ENCODE results near the gene GAL.

GAL gene

DNA sequence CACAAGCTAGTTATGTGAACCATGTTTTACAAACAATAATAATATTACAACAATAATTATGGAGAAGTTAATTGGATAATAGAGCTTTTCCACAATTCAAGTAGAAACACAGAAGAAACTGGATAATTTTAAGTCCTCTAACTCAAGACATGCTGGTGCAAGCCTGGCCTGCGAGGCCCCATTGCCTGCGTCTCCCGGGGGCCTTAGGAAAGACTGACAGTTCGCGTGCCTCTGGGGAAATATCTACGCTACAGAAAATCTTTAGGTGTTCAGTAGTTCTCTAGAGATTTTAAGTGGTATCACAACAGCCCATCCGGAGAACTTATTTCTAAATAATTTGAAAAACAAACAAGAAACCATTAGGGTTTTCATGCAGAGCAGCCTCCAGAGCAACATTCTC, 23.2 kb downstream of the GAL start:
- DNase-seq (ENCODE audit: low read depth, low spot score), result no peak

DNA sequence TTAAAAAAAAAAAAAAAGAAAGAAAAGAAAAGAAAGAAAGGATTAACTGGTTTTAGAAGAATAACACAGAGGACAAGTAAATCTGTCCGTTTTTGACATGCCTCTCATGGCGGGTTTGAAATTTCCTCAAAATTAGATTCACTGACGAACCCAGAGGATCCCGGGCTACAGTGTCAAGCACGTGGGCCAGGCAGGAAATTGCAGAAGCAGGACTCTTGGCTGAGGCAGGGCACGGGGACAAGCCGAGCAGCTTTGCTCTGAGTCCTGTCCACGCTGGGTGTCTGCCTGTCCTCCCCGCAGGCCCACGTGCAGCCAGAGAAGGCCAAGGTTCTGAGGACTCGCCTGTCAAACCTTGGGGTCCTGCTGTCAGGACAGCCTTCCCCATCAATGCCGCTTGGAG, 24.7 kb downstream of the GAL start:
- DNase-seq (ENCODE audit: low read depth, low spot score), result no peak

DNA sequence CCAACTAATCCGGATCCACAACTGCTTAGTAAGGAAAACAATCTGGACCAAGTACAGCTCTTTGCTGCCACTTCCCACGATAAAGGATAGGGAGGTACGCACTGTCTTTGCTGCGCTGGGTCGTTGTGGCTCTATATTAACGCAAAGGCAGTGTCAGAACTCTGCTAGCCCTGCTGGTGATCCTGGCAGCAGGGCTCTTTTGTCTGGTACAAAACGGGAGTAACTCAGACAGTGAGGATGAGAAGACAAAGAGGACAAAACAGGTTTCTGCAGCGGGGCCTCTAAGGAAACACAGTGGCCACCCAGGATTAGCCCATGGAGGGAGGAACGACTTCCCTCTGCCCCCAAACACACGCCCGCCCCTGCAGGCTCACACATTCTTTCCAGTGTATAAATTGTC, 26.1 kb downstream of the GAL start:
- DNase-seq (ENCODE audit: low read depth, low spot score), result no peak

DNA sequence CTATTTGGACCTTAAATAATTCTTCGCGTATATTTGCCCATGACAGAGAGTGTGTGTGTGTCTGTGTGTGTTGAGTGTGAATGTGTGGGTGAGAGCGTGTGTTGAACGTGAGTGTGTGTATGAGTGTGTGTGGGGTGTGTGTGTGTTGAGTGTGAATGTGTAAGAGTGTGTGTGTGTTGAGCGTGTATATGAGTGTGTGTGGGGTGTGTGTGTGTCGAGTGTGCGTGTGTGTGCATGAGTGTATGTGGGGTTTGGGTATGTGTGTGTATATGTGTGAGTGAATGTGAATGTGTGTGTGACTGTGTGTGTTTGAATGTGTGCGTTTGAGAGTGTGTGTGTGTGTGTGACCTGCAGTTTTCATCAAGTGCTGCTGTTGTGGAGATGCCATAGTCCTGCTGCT, 26.8 kb downstream of the GAL start:
- no peak for DNase-seq (ENCODE audit: low read depth, low spot score)

DNA sequence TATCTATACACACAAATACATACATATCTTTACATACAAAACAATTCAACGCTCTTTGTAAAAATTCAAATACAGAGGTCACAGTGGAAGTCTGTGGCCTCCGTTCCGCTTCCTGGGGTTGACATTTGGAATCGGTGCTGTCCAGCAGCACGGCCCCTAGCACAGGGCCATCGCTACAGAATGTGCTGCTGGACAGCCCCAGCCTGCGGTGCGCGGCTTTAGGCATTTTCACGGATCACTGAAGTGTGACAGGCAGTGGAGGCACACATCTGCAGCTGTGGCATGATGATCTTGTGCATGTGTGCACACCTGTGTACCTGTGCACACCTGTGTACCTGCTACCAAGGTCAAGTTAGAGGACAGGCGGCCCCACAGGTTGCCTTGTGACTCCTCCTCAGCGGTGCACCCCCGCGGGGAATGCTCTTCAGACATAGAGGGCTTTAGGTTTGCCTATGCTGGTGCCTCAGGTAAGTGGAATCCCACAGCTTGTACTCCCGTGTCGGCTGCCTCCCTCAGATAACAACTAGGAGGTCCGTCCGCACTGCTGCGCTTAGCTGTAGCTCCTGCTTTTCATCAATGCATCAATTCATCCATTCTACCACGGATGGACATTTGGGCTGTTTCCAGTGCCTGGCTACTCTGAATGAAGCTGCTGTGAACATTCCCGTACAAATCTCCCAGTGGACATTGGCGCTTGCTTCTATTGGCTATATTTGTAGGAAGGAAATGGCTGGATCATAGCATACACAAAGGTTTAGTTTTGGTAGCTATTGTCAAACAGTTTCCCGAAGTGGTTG, 29.9 kb downstream of the GAL start:
- no peak for DNase-seq (ENCODE audit: low read depth, low spot score)

DNA sequence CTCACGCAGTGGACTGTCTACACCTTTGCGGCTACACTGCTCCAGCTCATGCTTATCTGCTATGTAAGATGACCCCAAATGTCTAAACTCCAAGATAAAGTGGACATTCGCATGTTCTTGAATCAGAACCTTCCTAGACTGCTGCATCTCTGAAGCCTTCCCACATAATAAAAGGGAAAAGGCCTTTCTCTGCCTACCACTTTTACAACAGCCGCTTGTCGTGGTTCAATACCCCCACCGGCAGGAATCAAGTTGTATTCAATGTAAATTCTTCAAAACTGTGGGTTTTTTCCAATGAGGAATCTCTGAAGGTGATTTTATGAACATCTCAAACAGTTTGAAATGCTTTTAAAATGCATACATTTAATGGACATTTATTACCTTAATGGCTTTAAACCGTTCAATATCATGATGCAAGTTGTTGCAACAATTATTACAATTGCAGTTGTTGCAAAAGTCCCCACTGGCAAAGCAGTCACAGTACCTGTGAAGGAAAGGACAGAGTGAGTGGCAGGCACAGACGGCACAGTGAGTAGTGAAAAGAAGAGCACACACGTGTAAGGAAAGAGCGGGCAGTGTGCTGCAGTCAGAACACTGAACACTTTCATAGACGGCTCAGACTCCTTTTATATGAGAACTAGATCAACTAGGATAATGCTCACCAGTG, 31.2 kb downstream of the GAL start:
- DNase-seq (ENCODE audit: low read depth, low spot score), result no peak

DNA sequence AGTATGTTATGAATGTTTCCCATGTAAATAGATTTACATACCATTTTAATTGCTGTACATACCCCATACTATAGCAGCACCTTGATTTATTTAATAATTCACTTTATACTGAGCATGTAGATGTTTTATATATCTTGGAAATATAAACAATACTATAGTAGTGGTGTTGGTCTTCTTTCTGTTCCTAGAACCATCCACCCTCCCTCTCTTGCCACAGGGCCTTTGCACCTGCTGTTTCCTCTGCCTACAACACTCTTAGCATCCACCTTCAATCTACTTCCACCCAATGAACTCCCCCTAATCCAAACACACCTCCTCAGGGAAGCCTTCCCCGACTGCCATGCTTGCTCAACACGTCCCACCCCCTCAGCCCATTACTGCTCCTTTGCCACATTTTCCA, 36.7 kb downstream of the GAL start:
- DNase-seq (ENCODE audit: low read depth, low spot score), result no peak

DNA sequence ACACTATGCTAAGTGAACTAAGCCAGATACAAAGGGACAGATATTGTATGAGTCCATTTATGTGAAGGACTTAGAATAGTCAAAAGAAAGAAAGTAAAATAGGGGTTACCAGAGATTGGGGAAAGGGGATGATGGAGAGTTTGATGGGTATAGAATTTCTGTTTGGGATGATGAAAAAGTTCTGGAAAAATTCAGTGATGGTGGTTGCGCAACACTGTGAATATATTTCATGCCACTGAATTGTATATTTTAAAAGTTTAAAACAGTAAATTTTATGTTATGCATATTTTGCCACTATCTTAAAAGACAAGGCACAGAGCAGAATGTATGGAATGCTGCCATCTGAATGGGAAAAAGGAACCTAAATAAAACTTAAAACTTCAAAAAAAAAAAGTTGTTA, 37.8 kb downstream of the GAL start:
- no peak for DNase-seq (ENCODE audit: low read depth, low spot score)

DNA sequence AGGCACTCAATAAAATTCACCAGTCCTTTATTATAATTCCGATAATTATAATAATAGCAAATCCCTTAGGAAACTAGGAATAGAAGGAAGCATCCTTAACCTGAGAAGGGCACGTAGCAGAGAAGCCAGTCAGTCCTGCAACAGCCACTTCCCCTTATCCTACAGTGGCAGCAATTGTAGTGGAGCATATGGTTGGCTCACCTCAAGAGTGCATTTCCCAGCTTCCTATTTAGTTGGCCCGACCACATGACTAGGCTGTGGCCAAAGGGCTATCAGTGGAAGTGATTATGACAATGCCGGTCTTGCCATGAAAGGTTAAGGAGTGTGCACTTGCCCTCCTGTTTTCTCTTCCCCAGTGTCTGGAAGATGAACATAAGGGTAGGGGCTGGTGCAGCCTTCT, 39.9 kb downstream of the GAL start:
- DNase-seq (ENCODE audit: low read depth, low spot score), result no peak

DNA sequence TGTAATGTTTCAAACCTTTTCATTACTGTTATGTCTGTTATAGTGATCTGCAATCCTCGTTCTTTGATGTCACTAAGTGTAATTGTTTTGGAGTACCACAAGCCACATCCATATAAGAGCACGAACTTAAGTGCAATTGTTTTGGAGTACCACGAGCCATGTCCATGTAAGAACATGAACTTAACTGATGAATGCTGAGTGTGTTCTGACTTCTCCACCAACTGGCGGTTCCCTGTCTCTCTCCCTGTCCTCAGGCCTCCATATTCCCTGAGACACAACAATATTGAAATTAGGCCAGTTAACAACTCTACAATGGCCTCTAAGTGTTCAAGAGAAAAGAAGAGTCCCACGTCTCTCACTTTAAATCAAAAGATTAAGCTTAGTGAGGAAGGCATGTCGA, 43.4 kb downstream of the GAL start:
- no peak for DNase-seq (ENCODE audit: low read depth, low spot score)

DNA sequence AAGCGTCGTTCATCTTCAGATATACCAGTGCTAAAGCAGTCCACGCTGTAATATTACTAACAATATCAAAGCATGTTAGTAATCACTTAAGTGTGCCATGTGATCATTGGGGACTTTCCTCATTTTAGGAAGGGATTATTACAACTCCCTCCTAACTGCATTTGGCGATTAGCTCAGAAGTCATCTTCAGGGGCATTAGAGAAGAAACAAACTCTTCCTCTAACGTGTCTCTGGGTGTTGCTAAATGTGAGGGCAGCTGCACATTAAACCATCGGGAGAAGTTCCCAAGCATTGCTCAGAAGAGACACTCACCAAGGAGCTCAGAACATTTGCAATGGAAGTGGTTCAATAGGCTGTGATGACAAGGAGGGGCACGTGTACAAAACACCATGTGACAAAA, 49.8 kb downstream of the GAL start:
- no peak for DNase-seq (ENCODE audit: low read depth, low spot score)

DNA sequence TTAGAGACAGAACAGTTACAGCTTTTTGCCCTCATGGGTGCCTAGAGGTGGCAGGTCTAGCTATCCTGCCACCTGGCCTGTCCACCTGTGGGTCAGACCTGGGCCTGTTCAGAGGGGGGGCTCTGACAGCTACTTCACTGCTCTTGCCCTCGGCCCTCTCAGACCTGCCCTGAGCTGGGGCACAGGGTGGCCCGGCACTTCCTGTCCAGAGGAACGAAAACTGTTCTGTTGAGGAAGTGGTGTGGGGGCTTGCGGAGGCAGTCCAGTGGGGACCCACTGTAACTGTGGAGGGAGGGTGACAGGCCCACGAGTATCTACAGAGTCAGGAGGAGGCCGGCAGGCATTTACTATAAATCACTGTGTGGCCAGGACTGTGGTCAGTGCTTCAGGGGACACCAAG, 50.8 kb downstream of the GAL start:
- no peak for DNase-seq (ENCODE audit: low read depth, low spot score)

DNA sequence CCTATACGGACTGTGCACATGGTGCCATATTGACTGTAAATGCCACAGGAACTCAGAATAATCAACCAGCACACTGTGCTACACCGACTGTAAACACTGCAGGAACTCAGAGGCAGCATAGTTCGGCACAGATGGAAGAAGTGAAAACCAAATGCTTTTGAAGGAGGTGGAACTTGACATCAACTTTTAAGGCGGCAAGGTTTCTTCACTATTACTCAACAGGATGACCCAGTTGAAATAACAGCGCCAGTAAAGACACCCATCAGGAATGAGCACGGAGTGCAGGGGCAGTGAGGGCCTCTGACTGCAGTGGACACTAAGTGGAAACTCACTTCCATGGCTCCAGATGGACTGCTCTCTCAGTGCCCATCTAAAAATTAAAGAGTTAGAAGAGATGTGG, 51.3 kb downstream of the GAL start:
- no peak for DNase-seq (ENCODE audit: low read depth, low spot score)
